ENCODE measurements around the gene KAZN.

GRCh38 chr1:15002325-15002724, 403.8 kb downstream of the KAZN start:
- TF ChIP-seq CTCF (IDR thresholded peaks at IDR 0.05) (no peak), POLR2A (IDR thresholded peaks at IDR 0.05) (no peak)
